ENCODE measurements around the gene CRABP2. TPM values are rescaled to one million over a fixed set of nuclear protein-coding genes. Genes with fewer than 3 reads are reported as not detected.

Gene CRABP2
- total and polyA plus RNA-seq, 2 of the 4 experiments (the other 2 are of a cell fraction), result 6.3 to 15.7 TPM

DNA sequence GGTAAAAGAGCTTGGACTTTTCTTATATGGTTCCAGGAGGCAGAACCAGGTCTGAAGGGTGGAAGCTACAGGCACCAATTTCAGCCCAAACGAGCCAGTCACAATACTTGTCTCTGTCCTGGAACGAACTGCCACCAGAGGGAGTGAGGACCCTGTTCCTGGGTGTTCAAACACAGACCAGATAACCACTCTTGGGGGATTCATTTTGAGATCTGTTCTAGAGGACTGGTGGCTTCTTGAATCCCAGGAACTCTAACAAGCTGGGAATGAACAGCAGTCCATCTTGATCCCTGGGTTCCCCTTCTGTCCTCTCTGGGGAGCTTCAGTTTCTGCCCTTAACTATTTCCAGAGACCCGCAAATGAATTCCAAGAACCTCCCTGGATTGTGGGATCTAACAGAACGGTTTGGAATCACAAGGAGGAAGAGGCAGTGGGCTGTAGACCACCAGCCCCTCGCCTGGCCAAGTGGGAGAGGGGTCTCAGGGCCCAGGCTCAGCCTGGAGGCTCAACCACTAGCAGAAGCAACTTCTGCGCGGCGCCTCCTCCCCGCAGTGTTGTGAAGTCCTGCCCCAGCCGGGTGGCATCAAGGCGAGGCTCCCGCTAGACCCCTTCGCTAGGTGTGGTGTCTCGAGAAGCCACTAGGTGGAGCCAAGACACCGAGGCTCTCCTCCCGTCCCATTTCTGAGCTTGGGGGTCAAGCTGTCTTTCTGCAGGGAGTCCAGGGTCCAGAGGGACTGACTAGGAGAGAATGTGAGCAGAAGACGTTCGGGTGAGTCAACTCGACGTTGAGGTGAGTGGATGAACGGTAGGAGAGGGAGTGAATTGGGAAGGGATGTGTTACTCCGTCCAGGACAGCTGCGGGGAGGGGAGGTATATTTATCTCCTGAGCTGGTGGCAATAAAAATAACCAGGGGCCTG lies 16.1 kb downstream of the CRABP2 start (continued):
- TF ChIP-seq RAD21 (IDR thresholded peaks at IDR 0.05; ENCODE audit: low read length), result peak; percentile 98
- TF ChIP-seq, protein P1, sequence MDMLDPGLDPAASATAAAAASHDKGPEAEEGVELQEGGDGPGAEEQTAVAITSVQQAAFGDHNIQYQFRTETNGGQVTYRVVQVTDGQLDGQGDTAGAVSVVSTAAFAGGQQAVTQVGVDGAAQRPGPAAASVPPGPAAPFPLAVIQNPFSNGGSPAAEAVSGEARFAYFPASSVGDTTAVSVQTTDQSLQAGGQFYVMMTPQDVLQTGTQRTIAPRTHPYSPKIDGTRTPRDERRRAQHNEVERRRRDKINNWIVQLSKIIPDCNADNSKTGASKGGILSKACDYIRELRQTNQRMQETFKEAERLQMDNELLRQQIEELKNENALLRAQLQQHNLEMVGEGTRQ (IDR thresholded peaks at IDR 0.05; ENCODE audit: low read depth, low read length), result no peak

DNA sequence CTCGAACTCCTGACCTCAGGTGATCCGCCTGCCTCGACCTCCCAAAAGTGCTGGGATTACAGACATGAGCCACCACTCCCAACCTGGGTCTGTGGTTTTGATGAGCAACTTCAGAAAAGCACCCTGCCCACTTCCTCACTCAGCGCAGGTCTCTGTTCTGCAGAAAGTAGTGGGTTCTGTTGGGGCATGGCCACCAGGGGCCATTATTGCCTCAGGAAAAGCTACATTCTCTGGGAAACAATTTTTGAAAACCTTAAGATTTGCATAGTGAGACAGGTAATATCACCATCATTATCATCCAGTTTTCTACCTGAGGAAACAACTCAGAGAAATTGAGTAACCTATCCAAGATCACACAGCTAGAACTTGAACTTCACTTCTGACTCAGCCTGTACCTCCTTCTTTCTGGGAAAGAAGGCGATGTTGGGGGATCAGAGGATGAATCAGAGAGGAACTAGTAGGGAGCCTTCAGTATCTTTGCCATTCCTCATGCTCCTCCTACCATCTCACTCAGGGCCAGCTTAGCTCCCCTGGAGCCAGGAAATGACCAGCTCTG lies 21.1 kb downstream of the CRABP2 start:
- no peaks in the 10 kb centered on the region for H3K79me1 ChIP-seq (ENCODE audit: low read depth in 1 of 2, low read length in 2 of 2)
- ChIA-PET CTCF (interaction anchor here (0.6 to 1.2 kb wide), 3 partner anchors 19 to 206 kb away, joined by 3 to 4 read pairs (median 3); no protein-coding TSS in a partner anchor), POLR2A (ENCODE audit: unreplicated experiment) (no interaction called here)
- no peak overlapping the region for H2BK15ac ChIP-seq (ENCODE audit: low read depth, low read length)
- no peak overlapping the region for H3K56ac ChIP-seq (ENCODE audit: extremely low read depth, insufficient read depth, low read length)
- intact Hi-C loops (cut with micrococcal nuclease) (no loop called here), in situ Hi-C loops (cut with MboI; ENCODE audit: low sequenced_read_pairs) (no loop called here), dilution Hi-C loops (cut with HindIII; ENCODE audit: low sequenced_read_pairs, unreplicated experiment) (no loop called here)
- no peaks in the 10 kb centered on the region for H3K36me3 ChIP-seq (ENCODE audit: control insufficient read depth, insufficient read depth, low read length)
- no peak overlapping the region for H2BK120ac ChIP-seq (ENCODE audit: low read depth, low read length)
- H2AK9ac ChIP-seq (replicated peaks; ENCODE audit: low read depth, low read length, poor library complexity), result no peak overlapping the region
- H4K5ac ChIP-seq (ENCODE audit: low read depth, low read length), result no peak overlapping the region
- TF ChIP-seq CHD1 (IDR thresholded peaks at IDR 0.05; ENCODE audit: low read depth, low read length), result no peak
- TF ChIP-seq, protein P2, sequence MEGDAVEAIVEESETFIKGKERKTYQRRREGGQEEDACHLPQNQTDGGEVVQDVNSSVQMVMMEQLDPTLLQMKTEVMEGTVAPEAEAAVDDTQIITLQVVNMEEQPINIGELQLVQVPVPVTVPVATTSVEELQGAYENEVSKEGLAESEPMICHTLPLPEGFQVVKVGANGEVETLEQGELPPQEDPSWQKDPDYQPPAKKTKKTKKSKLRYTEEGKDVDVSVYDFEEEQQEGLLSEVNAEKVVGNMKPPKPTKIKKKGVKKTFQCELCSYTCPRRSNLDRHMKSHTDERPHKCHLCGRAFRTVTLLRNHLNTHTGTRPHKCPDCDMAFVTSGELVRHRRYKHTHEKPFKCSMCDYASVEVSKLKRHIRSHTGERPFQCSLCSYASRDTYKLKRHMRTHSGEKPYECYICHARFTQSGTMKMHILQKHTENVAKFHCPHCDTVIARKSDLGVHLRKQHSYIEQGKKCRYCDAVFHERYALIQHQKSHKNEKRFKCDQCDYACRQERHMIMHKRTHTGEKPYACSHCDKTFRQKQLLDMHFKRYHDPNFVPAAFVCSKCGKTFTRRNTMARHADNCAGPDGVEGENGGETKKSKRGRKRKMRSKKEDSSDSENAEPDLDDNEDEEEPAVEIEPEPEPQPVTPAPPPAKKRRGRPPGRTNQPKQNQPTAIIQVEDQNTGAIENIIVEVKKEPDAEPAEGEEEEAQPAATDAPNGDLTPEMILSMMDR (conservative IDR thresholded peaks at IDR 0.05; ENCODE audit: low read depth, low read length), result no peak
- TF ChIP-seq MXI1 (IDR thresholded peaks at IDR 0.05; ENCODE audit: borderline replicate concordance, low read depth, low read length), result no peak
- TF ChIP-seq RFX5 (IDR thresholded peaks at IDR 0.05; ENCODE audit: low read depth, low read length), result no peak
- no peak overlapping the region for H3K9ac ChIP-seq (ENCODE audit: low read depth, low read length)
- no peak overlapping the region for H2BK5ac ChIP-seq (ENCODE audit: low read depth, low read length, poor library complexity, severe bottlenecking)
- no peaks in the 10 kb centered on the region for H3K9me1 ChIP-seq (ENCODE audit: insufficient read depth, low read length)
- no peaks in the 10 kb centered on the region for H4K20me1 ChIP-seq (ENCODE audit: insufficient read depth, low read length)
- no peak overlapping the region for H4K8ac ChIP-seq (ENCODE audit: low read depth in 2 of 2, low read length in 2 of 2)
- H3K4me3 ChIP-seq (ENCODE audit: insufficient read depth, low read depth, low read length), result no peak overlapping the region
- peaks cover 25% of the 10 kb centered on the region for H3K27me3 ChIP-seq (ENCODE audit: control insufficient read depth, insufficient read depth, low read length)
- no peak overlapping the region for H3K23ac ChIP-seq (ENCODE audit: low read depth, low read length)
- no peak overlapping the region for H3K18ac ChIP-seq (ENCODE audit: low read depth, low read length)
- 83% methylated on average over 2 of the region's 5 CpGs; no CpG with 5 or more reads in 1 of the 2 experiments for WGBS, 2 experiments (ENCODE audit: extremely low coverage in 2 of 2, insufficient read length in 1 of 2)
- no TSS peak for BruUV-seq (replicated peaks)
- H4K91ac ChIP-seq (ENCODE audit: insufficient read depth, low read depth, low read length), result no peak overlapping the region
- H3K4me1 ChIP-seq (ENCODE audit: control insufficient read depth, insufficient read depth, low read length), result 0 out of 2 replicates have a peak, but pooled peaks cover 2% of the 10 kb centered on the region
- ATAC-seq (ENCODE audit: low read depth), result peak; percentile 38
- no peak overlapping the region for H3K27ac ChIP-seq (ENCODE audit: insufficient read depth, low read length)
- H3K9me3 ChIP-seq (ENCODE audit: control insufficient read depth, insufficient read depth, low read length), result no peaks in the 10 kb centered on the region
- H3K4me2 ChIP-seq (ENCODE audit: low read depth, low read length), result no peak overlapping the region
- peak; percentile 76 for DNase-seq
- peak overlapping the region; percentile 1 for H2AFZ ChIP-seq (replicated peaks; ENCODE audit: low read length, poor library complexity)
- H3K14ac ChIP-seq (replicated peaks; ENCODE audit: low read depth, low read length), result no peak overlapping the region
- H2BK20ac ChIP-seq (ENCODE audit: low read depth, low read length), result no peak overlapping the region
- no peak overlapping the region for H2AK5ac ChIP-seq (ENCODE audit: low read depth, low read length)
- no peak overlapping the region for H3K4ac ChIP-seq (ENCODE audit: low read depth, low read length)
